B cell (primary cell): ENCODE results near the gene NCAM1. TPM values are rescaled to one million over a fixed set of nuclear protein-coding genes. Genes with fewer than 3 reads are reported as not detected.

Experiments
- ATAC-seq: fragments of 200-7000 bp; cut with Tn5 transposase; one replicate; pipeline ENCODE4 v1.10.0; 2021; ENCODE audit warnings: low read depth, mild to moderate bottlenecking, moderate number of reproducible peaks, moderate library complexity
- CTCF ChIA-PET: fragments of 350-600 bp; sonication (Branson Sonifier 250); formaldehyde crosslinking; loops from one replicate; lab custom pipeline; 2021; ENCODE audit warnings: antibody characterized with exemption, inconsistent platforms; lab: Charles Lee
- POLR2A ChIA-PET: fragments of 350-600 bp; sonication (Branson Sonifier 250); formaldehyde crosslinking; loops from one replicate; lab custom pipeline; 2021; ENCODE audit warnings: antibody characterized with exemption; lab: Charles Lee
- DNase-seq: peaks from one replicate; pipeline ENCODE4 v3.0.0; 2013
- H2AFZ ChIP-seq: 2 replicates; pipeline ENCODE4 v1.6.1; 2012; ENCODE audit warnings: mild to moderate bottlenecking, low read depth, low read length; ENCODE audit not compliant: insufficient read depth, poor library complexity, severe bottlenecking
- H3K27ac ChIP-seq, 2 donors: 1 replicate in 1 of 2; 2 replicates in 1 of 2; pipeline ENCODE4 v1.5.1; 2012 to 2013; ENCODE audit warnings: low read length in 2 of 2, mild to moderate bottlenecking in 2 of 2, moderate library complexity in 1 of 2
- H3K27me3 ChIP-seq, 4 experiments: fragments of 200-600 bp in 1 of 4; sonication (generic) in 1 of 4; replicated peaks in 1 of 4; 1 replicate in 2 of 4; 2 replicates in 2 of 4; pipeline versions ENCODE4 v1.6.1 to v1.7.0; 2013 to 2016; ENCODE audit warnings: low read length in 3 of 4, mild to moderate bottlenecking in 2 of 4, mixed read lengths in 1 of 4, moderate library complexity in 1 of 4; ENCODE audit not compliant: insufficient read depth in 4 of 4, control insufficient read depth in 3 of 4; ENCODE audit errors: control extremely low read depth in 1 of 4
- H3K36me3 ChIP-seq, 2 experiments: replicated peaks in 1 of 2; 1 replicate in 1 of 2; 2 replicates in 1 of 2; pipeline versions ENCODE4 v1.6.1 to v1.7.1; 2013; ENCODE audit warnings: low read length in 1 of 2; ENCODE audit not compliant: insufficient read depth in 2 of 2, control insufficient read depth in 1 of 2; ENCODE audit errors: control extremely low read depth in 1 of 2, extremely low read depth in 1 of 2
- H3K4me1 ChIP-seq, 2 donors: fragments of 200-600 bp in 1 of 2; sonication (generic) in 1 of 2; 1 replicate in 1 of 2; 2 replicates in 1 of 2; pipeline versions ENCODE4 v1.5.1 to v1.6.1; 2013 to 2017; ENCODE audit warnings: low read length in 2 of 2; ENCODE audit not compliant: control insufficient read depth in 2 of 2, insufficient read depth in 2 of 2
- H3K4me2 ChIP-seq: replicated peaks from 2 replicates; pipeline ENCODE3; 2012; ENCODE audit warnings: mild to moderate bottlenecking, low read depth, low read length; ENCODE audit not compliant: poor library complexity, severe bottlenecking
- H3K4me3 ChIP-seq, 5 experiments: fragments of 200-600 bp in 1 of 5; sonication (generic) in 1 of 5; 1 replicate in 3 of 5; 2 replicates in 2 of 5; pipeline versions ENCODE4 v1.5.1 to v1.7.0; 2011 to 2016; ENCODE audit warnings: low read length in 4 of 5, mild to moderate bottlenecking in 4 of 5, low read depth in 2 of 5, control low read depth in 1 of 5, moderate library complexity in 1 of 5; ENCODE audit not compliant: insufficient read depth in 1 of 5; ENCODE audit errors: control extremely low read depth in 1 of 5, extremely low read depth in 1 of 5
- H3K79me2 ChIP-seq: fragments of 200-600 bp; sonication (generic); one replicate; pipeline ENCODE4 v1.6.0; 2016; ENCODE audit warnings: low read length; ENCODE audit not compliant: control insufficient read depth, insufficient read depth
- H3K9ac ChIP-seq: fragments of 200-600 bp; sonication (generic); 2 replicates; pipeline ENCODE4 v1.6.1; 2017; ENCODE audit warnings: mild to moderate bottlenecking, low read length, moderate library complexity
- H3K9me3 ChIP-seq, 3 donors: one replicate each; pipeline versions ENCODE4 v1.6.1 to v1.7.1; 2013; ENCODE audit warnings: low read length in 2 of 3; ENCODE audit not compliant: control insufficient read depth in 2 of 3, insufficient read depth in 1 of 3; ENCODE audit errors: control extremely low read depth in 1 of 3
- H4K20me1 ChIP-seq: 2 replicates; pipeline ENCODE4 v1.6.0; 2012; ENCODE audit warnings: mild to moderate bottlenecking, low read length; ENCODE audit not compliant: insufficient read depth, control insufficient read depth, poor library complexity, severe bottlenecking
- H3K27ac Mint-ChIP-seq: one replicate; pipeline ENCODE4 v1.8.0; 2021; ENCODE audit warnings: mixed read lengths
- H3K27me3 Mint-ChIP-seq: one replicate; pipeline ENCODE4 v1.8.0; 2021; ENCODE audit warnings: mixed read lengths
- H3K4me1 Mint-ChIP-seq: one replicate; pipeline ENCODE4 v1.8.0; 2021; ENCODE audit warnings: mixed read lengths
- H3K4me3 Mint-ChIP-seq: one replicate; pipeline ENCODE4 v1.8.0; 2021; ENCODE audit warnings: mixed read lengths
- H3K9me3 Mint-ChIP-seq: one replicate; pipeline ENCODE4 v1.8.0; 2022; ENCODE audit warnings: mixed read lengths; ENCODE audit not compliant: insufficient read depth
- EZH2 ChIP-seq: IDR thresholded peaks from 2 replicates; pipeline ENCODE4 v1.6.1; 2012; ENCODE audit warnings: borderline replicate concordance, low read depth, mild to moderate bottlenecking, moderate library complexity, low read length; ENCODE audit not compliant: insufficient read depth, poor library complexity, severe bottlenecking
- WGBS: methylation state at CpG from one replicate; pipeline ENCODE4 v1.1.5; 2013; ENCODE audit warnings: missing lambda C conversion rate; ENCODE audit not compliant: insufficient coverage; 5-methylcytosine and 5-hydroxymethylcytosine counted together
- intact Hi-C: fragments of 100-400 bp; cut with micrococcal nuclease; formaldehyde crosslinking; loops from one replicate; pipeline ENCODE4 v1.10.0; 2022
- polyA plus RNA-seq: library from polyadenylated mRNA; depleted of rRNA; stranded (reverse); fragments of >200 nt; gene quantifications from 2 replicates; pipeline ENCODE4 v1.2.3, GENCODE V29; 2012
- total RNA-seq, 2 donors: library from RNA; stranded (reverse); fragments of 120-200 nt in 1 of 2; gene quantifications; 1 replicate in 1 of 2; 2 replicates in 1 of 2; pipeline versions ENCODE4 v1.2.3 to v1.2.4, GENCODE V29; 2013 to 2022
- TF ChIP-seq, protein P1 (sequence below): fragments of 200-600 bp; IDR thresholded peaks from one replicate; pipeline ENCODE4 v1.8.0; 2022; ENCODE audit warnings: antibody characterized with exemption, mild to moderate bottlenecking

The NCAM1 gene
- total and polyA plus RNA-seq, 2 donors (not counting 1 experiment from before 2014, with no cell fraction given): 0.37 TPM; not detected in 1

DNA sequence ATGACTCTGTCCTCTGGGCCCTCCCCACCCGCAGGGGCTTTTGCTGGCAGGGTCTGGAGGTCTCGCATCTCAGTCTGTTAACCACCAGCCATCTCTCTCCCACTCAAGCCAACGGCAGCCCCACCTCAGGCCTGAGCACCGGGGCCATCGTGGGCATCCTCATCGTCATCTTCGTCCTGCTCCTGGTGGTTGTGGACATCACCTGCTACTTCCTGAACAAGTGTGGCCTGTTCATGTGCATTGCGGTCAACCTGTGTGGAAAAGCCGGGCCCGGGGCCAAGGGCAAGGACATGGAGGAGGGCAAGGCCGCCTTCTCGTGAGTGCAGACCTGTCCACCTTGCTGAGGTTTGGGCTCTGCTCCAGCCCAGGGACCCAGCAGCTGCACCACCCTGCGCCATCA lies 308.9 kb downstream of the NCAM1 start:
- Histone ChIP-seq H3K9me3 (no peaks in the 10 kb centered on the region), H3K27ac (no peak overlapping the region), H3K4me1 (no peaks in the 10 kb centered on the region), H3K4me3 (no peak overlapping the region), H3K79me2 (no peaks in the 10 kb centered on the region), H3K9ac (no peak overlapping the region), H3K27me3 (peaks cover 0 to 3% (median 0%) of the 10 kb centered on the region in 4 experiments), H3K4me2 (no peak overlapping the region), H3K36me3 (no peaks in the 10 kb centered on the region), H2AFZ (no peak overlapping the region), H4K20me1 (no peaks in the 10 kb centered on the region)
- intact Hi-C loops: no loop called here
- ChIA-PET CTCF (no interaction called here), POLR2A (no interaction called here)
- TF ChIP-seq EZH2: no peak
- TF ChIP-seq, protein P1, sequence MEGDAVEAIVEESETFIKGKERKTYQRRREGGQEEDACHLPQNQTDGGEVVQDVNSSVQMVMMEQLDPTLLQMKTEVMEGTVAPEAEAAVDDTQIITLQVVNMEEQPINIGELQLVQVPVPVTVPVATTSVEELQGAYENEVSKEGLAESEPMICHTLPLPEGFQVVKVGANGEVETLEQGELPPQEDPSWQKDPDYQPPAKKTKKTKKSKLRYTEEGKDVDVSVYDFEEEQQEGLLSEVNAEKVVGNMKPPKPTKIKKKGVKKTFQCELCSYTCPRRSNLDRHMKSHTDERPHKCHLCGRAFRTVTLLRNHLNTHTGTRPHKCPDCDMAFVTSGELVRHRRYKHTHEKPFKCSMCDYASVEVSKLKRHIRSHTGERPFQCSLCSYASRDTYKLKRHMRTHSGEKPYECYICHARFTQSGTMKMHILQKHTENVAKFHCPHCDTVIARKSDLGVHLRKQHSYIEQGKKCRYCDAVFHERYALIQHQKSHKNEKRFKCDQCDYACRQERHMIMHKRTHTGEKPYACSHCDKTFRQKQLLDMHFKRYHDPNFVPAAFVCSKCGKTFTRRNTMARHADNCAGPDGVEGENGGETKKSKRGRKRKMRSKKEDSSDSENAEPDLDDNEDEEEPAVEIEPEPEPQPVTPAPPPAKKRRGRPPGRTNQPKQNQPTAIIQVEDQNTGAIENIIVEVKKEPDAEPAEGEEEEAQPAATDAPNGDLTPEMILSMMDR: no peak
- Mint-ChIP-seq H3K27ac (no peak overlapping the region), H3K9me3 (no peaks in the 10 kb centered on the region), H3K4me3 (no peak overlapping the region), H3K4me1 (no peaks in the 10 kb centered on the region), H3K27me3 (peaks cover 14% of the 10 kb centered on the region)
- DNase-seq (no peak), ATAC-seq (no peak)
- WGBS: 95% methylated on average over 13 of the region's 13 CpGs

DNA sequence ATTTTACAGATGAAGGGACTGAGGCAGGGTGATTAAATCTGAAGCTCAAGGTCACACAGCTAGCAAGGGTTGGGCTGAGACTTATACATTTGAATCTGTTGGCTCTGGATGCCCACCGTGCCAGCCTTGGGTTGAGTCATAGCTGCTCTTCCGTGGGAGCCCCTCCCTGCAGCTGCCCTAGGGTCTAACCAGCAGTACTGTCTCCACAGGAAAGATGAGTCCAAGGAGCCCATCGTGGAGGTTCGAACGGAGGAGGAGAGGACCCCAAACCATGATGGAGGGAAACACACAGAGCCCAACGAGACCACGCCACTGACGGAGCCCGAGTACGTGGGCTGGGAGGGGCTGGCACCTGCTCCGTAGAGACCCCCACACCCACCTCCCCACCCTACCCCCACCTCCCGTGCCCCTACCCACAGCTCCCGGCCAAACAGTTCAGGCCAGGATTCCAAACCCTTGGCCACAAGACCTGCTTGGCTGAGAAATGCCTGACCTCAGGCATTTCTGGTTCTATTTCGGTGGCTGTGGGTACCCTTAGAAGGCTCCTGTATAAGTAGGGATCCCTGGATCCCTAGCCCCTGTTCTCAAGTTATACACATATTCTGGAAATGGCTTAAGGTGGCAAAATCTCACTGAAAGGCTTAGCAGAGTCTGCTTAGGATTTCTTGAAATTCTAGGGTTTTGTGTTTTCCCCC lies 310.5 kb downstream of the NCAM1 start:
- WGBS: 88% methylated on average over 7 of the region's 14 CpGs
- Mint-ChIP-seq H3K4me3 (no peak overlapping the region), H3K9me3 (no peaks in the 10 kb centered on the region), H3K27ac (no peak overlapping the region), H3K4me1 (no peaks in the 10 kb centered on the region), H3K27me3 (peaks cover 14% of the 10 kb centered on the region)
- no peak overlapping the region for H2AFZ ChIP-seq
- H3K9me3 ChIP-seq: no peaks in the 10 kb centered on the region
- ChIA-PET POLR2A (no interaction called here), CTCF (interaction anchor here (1.2 kb wide), 1 partner anchor 18 kb away, joined by 3 read pairs; no protein-coding TSS in a partner anchor)
- no peaks in the 10 kb centered on the region for H3K4me1 ChIP-seq
- intact Hi-C loops: no loop called here
- no peak overlapping the region for H3K9ac ChIP-seq
- peaks cover 0 to 1% (median 0%) of the 10 kb centered on the region in 4 experiments for H3K27me3 ChIP-seq
- H3K79me2 ChIP-seq: no peaks in the 10 kb centered on the region
- H3K27ac ChIP-seq: no peak overlapping the region
- no peak overlapping the region for H3K4me2 ChIP-seq
- DNase-seq (no peak), ATAC-seq (no peak)
- H4K20me1 ChIP-seq: no peaks in the 10 kb centered on the region
- H3K36me3 ChIP-seq: no peaks in the 10 kb centered on the region
- TF ChIP-seq, protein P1: no peak
- no peak for TF ChIP-seq EZH2
- no peak overlapping the region for H3K4me3 ChIP-seq
